A673 (cell line): ENCODE data around the gene RRAGD.

Source experiments
- EZH2 ChIP-seq: fragments of 200-600 bp; sonication (generic); IDR thresholded peaks from 2 replicates; pipeline ENCODE4 v1.6.1; 2017; ENCODE audit warnings: borderline replicate concordance, low read depth, mild to moderate bottlenecking, mixed read lengths, antibody characterized with exemption, low read length; ENCODE audit not compliant: poor library complexity, severe bottlenecking
- TF ChIP-seq, protein P1 (sequence below): fragments of 300-800, 200-600 bp; sonication (generic); conservative IDR thresholded peaks from 2 replicates; pipeline ENCODE4 v1.5.1; 2017; ENCODE audit warnings: low read depth, mild to moderate bottlenecking, antibody characterized with exemption, low read length, moderate library complexity, mixed read lengths

DNA sequence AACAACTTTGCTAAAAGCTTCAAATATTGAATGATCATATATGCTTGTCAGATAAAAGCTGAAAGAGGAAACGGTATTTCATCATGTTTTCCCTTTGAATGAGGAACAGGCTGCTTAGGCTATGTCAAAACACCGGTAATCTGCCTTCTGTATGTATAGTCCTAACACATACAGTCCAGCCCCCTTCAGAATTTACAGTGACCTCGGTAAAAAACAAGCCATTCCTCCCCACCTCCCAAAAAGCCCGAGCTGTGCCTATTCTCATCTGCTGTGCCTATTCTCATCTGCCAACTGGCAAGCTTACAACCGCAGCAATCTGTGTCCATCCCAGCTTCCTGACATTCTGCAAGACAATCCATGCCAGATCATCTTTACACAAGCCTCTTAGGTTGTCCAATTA, 32.8 kb downstream of the RRAGD start:
- TF ChIP-seq, protein P1, sequence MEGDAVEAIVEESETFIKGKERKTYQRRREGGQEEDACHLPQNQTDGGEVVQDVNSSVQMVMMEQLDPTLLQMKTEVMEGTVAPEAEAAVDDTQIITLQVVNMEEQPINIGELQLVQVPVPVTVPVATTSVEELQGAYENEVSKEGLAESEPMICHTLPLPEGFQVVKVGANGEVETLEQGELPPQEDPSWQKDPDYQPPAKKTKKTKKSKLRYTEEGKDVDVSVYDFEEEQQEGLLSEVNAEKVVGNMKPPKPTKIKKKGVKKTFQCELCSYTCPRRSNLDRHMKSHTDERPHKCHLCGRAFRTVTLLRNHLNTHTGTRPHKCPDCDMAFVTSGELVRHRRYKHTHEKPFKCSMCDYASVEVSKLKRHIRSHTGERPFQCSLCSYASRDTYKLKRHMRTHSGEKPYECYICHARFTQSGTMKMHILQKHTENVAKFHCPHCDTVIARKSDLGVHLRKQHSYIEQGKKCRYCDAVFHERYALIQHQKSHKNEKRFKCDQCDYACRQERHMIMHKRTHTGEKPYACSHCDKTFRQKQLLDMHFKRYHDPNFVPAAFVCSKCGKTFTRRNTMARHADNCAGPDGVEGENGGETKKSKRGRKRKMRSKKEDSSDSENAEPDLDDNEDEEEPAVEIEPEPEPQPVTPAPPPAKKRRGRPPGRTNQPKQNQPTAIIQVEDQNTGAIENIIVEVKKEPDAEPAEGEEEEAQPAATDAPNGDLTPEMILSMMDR, result no peak
- no peak for TF ChIP-seq EZH2
